Epithelial cell of esophagus (primary cell): ENCODE results near the gene GATD1.

Experiments
- DNase-seq: peaks from one replicate; pipeline ENCODE4 v3.0.0; 2010; ENCODE audit warnings: low read depth
- H3K4me3 ChIP-seq: 2 replicates; pipeline ENCODE4 v1.5.1; 2011; ENCODE audit warnings: mild to moderate bottlenecking, low read length, control low read depth
- CTCF ChIP-seq: IDR thresholded peaks from 2 replicates; pipeline ENCODE4 v1.5.1; 2011; ENCODE audit warnings: low read depth, mild to moderate bottlenecking, low read length, control low read depth, inconsistent platforms; ENCODE audit not compliant: insufficient read depth; ENCODE audit errors: missing control alignments

GATD1 gene

GRCh38 chr11:803770-804598, 26.7 kb upstream of the GATD1 start:
- H3K4me3 ChIP-seq, result peak overlapping the region; percentile 75
- peak; percentile 77 for DNase-seq
- no peak for TF ChIP-seq CTCF

- H3K4me3 ChIP-seq, result no peak overlapping the region
- TF ChIP-seq CTCF, result no peak
Observed at GRCh38 chr11:803467-803742, 26.1 kb upstream of the GATD1 start.

GRCh38 chr11:802693-803466, 25.6 kb upstream of the GATD1 start:
- TF ChIP-seq CTCF, result no peak
- DNase-seq, result no peak
- H3K4me3 ChIP-seq, result no peak overlapping the region

More at GRCh38 chr11:803467-803742, 26.1 kb upstream of the GATD1 start:
- DNase-seq, result no peak

GRCh38 chr11:802018-802617, 24.8 kb upstream of the GATD1 start:
- no peak for TF ChIP-seq CTCF
- no peak overlapping the region for H3K4me3 ChIP-seq

GRCh38 chr11:801097-801780, 24.0 kb upstream of the GATD1 start:
- DNase-seq, result no peak
- no peak overlapping the region for H3K4me3 ChIP-seq
- TF ChIP-seq CTCF, result no peak

More at GRCh38 chr11:802018-802617, 24.8 kb upstream of the GATD1 start:
- no peak for DNase-seq

GRCh38 chr11:800473-800872, 23.2 kb upstream of the GATD1 start:
- H3K4me3 ChIP-seq, result no peak overlapping the region
- DNase-seq, result no peak
- TF ChIP-seq CTCF, result no peak
